Femur (tissue), 1 donor: ENCODE data around the gene SLC5A2.
"Not testable (repeated sequence)": the region's sequence is repeated elsewhere in the genome, so short reads cannot be mapped to it uniquely, and the experiment has no call there.

ENCODE experiments used
- DNase-seq: peaks from one replicate; pipeline ENCODE4 v3.0.0-alpha.2; 2017

SLC5A2 gene

DNA sequence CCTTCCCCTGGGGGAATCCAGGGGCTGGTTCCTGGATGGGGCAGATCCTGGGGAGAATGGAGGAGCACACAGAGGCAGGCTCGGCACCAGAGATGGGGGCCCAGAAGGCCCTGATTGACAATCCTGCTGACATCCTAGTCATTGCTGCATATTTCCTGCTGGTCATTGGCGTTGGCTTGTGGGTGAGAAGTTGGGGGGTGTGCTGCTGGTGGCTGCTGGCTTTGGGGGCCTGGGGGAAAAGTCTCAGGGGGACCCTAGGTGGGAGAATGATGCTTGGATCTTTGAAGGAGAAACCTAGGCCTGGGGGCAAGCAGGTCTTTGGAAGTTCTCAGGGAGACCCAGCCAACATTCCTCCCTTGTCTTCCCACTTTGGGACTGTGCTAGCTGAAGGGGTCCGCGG, at the start of gene SLC5A2:
Gene SLC5A2 (plus strand): TSS at position 43 of the 400 bp plus-strand sequence. CDS start 14 bp downstream, at position 57.
- DNase-seq: no peak

DNA sequence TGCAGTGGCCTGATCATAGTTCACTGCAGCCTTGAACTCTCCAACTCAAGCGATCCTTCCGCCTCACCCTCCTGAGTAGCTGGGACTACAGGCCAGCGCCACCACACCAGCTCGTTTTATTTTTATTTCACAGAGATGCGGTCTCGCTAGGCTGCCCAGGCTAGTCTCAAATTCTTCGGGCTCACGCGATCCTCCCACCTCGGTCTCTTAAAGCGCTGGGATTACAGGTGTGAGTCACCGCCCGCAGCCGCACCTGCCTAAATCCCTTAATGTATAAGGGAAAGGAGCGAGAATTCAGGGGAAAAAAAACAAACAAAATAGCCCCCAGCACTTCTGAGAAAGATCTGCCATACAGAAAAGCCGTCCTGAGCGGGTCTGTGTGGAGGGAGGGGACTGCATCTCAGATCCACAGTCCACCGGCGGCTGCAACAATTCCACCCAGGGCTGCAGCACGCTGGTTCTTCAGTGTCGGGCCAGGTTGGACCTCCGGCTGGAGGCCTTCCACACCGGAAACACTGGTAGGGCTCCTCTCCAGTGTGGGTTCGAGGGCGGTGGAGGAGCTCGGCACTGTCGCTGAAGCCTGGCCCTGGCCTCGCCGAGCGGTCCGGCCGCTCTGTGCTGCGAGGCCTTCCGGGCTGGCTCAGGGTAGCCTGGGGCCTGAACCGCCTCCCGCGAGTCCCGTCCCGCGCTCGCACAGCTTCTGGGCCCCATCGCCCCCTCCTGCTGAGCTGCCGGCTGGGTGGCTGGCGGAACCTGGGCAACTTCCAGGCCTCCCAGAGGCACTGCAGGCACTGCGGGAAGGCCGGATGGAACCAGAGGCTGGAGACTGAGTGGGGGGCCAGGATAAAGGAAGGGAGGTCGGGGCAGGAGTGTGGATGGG, 47.3 kb upstream of the SLC5A2 start:
- peak; percentile 0 for DNase-seq

DNA sequence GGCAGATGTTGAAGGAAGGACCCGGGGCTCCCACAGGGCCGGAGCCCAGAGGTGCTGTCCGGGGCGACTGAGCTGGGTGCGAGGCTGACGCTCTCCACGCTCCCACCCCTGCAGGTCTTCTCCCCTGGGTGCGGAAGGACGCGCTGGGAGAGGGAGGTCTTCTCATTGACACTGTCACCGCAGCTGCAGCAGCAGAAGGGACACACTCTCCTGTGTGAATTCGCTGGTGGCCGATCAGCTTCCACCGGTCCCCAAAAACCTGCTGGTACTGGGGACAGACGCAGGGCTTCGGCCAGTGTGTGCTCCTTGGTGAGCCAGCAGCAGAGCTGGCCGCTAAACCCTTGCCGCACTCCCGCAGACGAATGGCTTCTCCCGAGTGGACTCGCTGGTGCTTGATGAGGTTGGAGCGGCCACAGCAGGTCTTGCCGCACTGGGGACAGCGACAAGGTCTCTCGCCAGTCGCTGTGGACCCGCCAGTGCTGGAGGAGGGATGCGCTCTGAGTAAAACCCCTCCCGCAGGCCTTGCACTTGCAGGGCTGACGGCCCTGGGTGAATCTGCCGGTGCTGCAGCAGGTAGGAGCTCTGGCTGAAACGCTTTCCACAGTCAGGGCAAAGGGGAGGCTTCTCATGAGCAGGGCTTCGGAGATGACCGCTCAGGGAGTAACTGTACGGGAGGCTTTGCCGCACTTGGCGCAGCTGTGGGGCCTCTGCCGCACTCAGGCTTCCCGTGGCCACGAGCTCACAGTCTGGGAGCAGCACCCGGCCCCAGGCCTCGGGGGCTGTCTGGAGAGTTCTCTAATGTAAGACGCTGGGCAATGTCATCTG, 46.5 kb upstream of the SLC5A2 start:
- no peak for DNase-seq

DNA sequence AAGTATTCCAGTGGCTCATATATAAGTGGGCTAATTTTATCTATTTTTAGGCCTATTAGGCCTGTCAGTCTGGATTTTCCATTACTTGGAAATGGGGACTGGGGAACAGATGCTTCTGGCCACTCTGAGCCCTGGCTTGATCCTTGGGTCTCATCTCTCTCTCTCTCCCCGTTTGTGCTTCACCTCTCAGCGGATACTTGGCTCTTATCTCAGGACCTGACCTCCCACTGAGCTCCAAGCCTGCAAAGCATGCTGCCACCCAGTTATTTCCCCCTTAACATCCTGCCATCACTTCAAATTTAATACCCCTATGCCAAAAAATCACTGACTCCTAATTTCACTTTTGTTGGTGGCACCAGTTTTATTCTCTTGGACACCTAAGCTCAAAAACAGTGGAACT, 44.5 kb upstream of the SLC5A2 start:
- no peak for DNase-seq

DNA sequence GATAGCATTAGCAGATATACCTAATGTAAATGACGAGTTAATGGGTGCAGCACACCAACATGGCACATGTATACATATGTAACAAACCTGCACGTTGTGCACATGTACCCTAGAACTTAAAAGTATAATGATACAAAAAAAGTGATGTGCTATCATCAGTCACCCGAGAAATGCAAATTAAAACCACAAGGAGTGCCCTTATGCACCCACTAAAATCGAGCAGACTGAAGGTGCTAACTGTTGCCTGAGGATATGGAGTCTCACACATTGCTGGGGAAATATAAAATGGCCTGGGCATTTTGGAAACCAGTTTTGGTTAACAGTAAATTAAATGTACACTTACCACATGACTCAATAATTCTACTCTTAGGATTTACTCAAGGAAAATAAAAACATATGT, 43.9 kb upstream of the SLC5A2 start:
- not testable (repeated sequence) for DNase-seq

DNA sequence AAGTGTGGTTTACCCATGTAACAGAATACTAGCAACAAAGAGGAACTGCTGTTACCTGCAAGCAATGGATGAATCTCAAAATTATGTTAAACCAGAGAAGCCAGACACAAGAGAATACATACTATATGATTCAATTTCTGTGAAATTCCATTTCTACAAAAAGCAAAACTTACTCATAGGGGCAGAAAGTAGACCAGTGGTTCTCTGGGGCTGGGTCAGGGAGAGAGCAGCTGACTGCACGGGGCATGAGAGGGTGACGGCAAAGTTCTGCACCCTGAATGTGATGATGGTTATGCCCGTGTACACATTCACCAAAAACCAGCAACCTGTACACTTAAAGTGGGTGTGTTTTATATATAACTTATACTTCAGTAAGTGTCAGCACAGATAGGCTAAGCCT, 43.4 kb upstream of the SLC5A2 start:
- no peak for DNase-seq

DNA sequence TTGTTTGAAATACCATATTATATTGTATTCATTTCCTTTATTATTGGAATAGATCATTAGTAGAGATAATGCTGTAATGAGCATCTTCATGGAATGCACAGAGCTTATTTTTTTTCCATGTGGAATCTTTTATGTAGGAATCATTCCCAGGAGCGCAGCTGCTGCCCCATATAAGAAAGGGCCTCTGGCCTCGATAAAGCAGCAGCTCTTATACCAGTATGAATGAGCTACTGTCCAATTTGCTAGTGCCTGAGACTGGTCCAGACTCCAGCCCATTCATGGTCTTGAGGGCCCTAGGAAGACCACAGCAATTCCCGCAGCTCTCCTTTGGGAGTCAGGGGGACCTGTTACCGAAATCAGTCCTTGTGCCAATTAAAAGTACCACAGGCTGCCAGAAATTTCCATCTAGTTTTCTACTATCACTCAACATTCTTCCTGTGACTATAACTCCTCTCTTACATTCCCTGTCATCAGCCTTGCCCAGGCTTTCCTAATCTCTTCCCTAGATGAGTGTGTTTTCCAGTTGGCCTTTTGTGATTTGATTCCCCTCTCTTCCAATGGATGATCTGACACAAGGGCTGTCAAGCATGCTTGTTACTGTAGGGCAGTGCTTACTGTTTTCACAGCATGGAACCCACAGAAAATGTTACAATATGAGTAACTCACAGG, 42.3 kb upstream of the SLC5A2 start:
- no peak for DNase-seq

DNA sequence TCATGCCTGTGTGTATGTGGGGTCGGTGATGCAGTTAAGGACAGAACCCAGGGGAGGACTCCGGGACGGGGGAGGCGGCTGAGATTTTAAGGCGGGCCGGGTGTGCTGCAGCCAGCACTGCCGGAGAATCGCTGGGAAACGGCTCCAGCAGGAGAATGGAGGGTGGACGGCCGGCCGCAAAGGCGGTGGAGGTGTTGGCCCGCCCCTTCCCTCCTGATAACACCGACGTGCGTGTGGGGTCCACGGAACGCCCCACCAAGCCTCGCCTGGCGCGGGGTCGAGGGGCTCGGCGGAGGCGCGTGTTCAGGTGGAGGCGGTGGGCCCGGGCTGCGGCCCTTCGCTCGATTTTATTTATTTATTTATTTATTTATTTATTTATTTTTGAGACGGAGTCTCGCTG, 41.0 kb upstream of the SLC5A2 start:
- no peak for DNase-seq

DNA sequence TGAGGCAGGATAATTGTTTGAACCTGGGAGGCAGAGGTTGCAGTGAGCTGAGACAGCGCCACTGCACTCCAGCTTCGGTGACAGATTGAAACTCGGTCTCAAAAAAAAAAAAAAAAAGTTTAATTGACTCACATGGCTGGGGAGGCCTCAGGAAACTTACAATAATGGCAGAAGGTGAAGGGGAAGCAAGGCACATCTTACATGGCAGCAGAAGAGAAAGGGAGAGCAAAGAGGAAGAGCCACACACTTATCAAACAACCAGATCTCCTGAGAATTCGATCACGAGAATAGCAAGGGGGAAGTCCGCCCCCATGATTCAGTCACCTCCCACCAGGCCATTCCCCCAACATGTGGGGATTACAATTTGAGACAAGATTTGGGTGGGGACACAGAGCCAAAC, 37.0 kb upstream of the SLC5A2 start:
- peak; percentile 2 for DNase-seq

DNA sequence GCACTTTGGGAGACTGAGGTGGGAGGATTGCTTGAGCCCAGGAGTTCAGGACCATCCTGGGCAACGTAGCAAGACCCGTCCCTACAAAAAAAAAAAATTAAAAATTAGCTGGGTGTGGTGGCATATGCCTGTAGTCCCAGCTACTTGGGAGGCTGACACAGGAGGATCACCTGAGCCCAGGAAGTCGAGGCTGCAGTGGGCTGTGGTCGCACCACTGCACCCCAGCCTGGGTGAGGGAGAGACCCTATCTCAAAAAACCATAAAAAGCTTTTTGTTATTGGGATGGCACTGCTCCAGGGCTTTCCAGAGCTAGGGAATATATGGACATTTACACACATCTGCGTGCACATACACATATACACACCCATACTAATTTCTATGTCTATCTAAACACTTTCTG, 31.7 kb upstream of the SLC5A2 start:
- DNase-seq: no peak

DNA sequence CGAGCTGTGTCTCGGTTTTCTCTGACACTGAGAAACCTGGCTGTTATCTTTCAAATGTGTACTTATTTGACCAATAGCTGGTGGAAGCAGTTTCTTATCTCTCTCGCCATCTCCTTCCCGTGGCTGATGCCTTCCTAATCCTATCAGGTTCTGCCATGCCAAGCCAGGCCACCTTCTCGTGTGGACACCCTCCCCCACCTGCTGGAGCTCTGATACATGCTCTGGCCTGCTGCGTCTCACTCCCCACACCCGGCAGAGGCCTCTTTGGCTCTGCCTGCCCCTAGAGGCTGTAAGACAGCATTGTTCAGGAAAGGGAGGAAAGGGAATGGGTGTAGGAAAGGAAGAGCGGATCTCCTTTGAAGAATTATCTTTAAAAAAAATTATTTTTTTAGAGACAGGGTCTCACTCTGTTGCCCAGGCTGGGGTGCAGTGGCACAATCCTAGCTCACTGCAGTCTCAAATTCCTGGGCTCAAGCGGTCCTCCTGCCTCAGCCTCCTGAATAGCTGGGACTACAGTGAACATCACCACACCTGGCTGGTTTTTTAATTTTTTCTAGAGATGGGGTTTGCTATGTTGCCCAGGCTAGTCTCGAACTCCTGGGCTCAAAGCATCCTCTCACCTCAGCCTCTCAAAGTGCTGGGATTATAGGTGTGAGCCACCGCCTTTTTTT, 31.1 kb upstream of the SLC5A2 start:
- peak; percentile 49 for DNase-seq

DNA sequence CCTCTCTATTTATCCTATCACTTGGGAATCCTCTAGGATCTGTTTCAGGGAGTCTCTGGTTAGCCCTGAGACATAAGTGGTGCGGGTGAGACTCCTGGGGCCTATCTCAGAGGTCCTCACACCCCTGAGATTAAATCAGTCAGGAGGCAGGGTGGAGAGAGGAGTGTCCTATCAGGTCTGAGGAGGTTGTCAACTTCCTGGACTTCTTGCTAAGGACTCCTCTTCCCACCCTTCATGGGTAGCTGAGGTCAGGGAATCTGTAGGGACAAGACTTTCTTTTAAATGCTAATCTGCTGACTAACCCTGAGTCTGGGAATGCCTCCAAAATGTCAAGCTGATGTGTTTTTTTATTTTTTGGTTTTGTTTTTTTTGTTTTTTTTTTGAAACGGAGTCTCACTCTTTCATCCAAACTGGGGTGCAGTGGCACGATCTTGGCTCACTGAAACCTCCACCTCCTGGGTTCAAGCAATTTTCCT, 30.3 kb upstream of the SLC5A2 start:
- no peak for DNase-seq

DNA sequence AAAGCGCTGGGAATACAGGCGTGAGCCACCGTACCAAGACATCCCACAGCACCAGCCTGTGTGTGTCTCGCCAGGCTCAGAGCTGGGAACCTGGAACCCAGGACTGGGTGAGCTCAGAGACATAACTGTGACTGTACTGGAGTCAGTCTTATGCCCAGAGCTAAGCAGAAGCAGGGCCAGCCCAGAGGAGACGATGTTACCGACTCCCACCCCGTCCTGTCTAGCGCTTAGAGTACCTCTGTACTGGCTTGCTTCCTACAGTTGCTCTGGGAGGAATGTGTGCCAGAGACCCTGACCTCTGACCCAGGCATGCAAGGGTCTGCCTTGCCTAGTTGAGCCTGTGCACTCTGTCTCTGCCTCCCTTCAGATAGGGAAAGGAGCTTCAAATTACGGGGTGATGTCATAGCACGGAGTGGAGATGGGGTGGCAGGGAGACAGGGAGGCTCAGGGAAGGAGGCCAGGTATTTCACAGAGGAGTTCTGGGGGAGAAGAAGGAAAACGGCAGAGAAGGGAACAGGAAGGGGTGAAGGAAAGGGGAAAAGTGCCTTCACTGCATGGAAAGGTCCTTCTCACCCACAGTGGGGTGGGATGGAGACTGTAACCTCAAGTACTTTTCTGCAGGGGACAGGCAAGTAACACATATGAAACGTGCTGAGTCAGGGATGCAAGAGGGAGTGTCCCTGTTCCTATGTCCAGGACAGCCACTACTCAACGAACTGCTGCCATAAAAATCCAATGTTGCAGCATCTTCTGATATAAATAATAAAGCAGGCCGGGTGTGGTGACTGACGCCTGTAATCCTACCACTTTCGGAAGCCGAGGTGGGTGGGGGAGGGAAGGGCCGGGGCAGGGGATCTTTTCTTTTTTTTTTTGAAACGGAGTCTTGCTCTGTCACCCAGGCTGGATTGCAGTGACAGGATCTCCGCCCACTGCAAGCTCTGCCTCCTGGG, 29.4 kb upstream of the SLC5A2 start:
- no peak for DNase-seq

DNA sequence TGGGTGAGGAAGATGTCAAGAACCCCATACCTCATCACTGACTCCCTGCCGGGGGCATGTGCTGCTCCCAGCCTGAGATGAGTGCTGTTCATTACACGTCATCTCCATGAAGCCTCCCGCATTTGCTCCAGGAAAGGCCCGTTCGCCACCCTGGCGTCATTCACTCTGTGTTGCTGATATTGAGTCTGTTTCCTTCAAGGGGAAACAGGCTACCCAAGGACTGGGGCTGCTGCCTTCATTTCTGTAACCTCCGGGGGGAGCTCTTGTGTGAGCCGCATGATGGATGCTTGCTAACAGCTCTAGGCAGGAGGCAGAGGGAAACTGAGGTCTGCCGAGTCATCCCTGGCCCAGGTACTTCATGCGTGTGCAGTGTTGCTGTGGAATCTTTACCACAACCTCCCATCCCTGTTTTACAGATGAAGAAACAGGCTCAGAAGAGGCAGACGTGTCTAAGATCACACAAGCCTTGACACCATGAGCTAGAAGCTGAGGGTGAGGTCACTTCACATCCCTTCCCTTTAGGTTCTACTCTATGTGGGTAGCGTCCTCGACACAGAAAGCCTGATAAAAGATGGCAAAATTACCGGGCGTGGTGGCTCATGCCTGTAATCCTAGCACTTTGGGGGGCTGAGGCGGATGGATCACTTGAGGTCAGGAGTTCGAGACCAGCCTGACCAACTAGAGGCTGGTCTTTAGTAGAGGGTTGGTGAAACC, 27.2 kb upstream of the SLC5A2 start:
- no peak for DNase-seq

DNA sequence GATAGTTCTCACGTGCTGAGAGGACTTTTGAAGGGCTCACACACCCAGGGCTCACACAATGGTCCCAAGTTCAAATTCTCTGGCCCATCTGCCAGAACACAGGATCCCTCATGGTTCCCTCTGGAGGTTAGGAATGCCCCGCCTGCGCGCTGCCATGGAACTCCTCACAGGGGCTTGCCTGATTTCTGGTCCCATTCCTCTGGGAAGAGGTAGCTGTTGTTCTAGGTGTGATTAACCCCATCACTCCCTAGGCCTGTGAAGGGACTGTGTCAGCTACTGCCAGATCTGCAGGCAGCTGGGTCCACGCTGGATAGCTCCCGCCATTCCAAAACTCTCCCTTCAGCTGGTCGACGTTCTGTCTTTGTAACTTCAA, 25.9 kb upstream of the SLC5A2 start:
- DNase-seq: no peak

DNA sequence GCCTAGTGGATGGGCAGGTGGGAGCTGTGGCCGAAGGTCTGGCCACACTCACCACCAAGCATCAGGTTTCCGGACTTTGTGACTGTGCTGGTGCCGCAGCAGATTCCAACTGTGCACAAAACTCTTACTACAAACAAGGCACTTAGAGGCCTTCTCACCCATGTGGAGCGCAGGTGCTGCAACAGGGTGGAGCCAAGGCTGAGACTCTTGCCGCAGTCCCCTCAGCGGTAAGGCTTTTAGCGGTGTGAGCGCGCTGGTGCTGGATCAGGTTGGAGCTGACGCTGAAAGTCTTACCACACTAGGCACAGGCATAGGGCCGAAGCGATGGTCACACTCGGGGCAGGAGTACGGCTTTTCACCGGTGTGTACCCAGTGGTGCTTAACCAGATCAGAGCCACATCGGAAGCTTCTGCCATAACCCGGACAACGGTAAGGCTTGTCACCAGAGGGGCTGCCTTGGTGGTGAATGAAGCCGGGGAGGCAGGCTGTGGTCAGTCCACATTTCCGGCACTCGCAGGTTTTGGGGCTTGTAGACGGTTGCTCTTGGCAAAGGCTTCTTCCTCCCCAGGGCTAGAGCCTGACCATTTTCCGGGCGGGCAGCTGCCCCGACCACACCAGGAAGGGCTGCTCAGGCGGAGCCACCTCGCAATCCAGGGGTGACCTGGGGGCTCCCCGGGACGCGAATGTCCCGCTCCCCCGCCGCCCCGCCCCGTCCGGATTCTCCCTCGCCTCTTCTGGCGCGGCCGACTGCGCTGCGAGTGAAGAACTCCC, 24.7 kb upstream of the SLC5A2 start:
- peak; percentile 76 for DNase-seq

DNA sequence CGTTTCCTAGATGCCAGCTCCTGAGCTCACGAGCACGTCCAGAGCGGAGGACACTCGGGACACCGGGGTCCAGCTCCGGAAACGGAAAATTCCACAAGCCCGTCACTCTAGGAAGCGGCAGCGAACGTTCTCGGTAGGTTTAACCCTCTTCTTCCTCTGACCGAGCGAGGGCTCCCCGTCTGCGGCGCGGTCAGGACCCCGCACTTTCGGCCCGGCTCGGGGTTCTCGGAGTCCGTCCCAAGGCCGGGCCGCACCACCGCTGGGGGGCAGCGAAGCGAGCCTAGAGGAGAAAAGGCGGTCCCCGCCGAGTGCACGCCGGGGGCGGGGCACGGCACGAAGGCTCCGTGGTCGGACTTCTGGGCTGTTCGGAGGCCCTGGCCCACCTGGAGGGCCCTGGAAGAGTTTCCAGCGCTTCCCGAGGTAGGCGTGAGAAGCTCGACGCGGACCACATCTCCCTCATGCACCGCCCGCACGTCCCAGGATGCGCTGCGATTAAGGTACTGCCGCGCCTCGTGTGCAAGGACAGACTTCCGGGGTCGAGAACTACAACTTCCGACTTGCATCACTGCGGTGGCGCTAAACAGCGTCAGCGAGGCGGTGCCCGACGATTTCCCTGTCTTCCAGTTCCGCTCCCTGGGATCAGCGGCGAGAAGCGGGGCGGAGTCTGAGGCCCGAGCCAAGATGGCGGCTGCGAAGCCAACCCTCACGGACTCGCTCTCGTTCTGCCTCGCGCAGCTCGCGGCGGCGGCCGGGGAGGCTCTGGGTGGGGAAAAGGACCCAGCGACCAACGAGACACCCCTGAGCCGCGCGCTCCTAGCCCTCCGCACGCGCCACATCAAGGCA, 23.9 kb upstream of the SLC5A2 start, which contains the start of gene ARMC5:
Gene ARMC5 (plus strand): TSS at position 658 of the 843 bp plus-strand sequence. CDS start 24 bp downstream, at position 682.
- DNase-seq: peak; percentile 99

DNA sequence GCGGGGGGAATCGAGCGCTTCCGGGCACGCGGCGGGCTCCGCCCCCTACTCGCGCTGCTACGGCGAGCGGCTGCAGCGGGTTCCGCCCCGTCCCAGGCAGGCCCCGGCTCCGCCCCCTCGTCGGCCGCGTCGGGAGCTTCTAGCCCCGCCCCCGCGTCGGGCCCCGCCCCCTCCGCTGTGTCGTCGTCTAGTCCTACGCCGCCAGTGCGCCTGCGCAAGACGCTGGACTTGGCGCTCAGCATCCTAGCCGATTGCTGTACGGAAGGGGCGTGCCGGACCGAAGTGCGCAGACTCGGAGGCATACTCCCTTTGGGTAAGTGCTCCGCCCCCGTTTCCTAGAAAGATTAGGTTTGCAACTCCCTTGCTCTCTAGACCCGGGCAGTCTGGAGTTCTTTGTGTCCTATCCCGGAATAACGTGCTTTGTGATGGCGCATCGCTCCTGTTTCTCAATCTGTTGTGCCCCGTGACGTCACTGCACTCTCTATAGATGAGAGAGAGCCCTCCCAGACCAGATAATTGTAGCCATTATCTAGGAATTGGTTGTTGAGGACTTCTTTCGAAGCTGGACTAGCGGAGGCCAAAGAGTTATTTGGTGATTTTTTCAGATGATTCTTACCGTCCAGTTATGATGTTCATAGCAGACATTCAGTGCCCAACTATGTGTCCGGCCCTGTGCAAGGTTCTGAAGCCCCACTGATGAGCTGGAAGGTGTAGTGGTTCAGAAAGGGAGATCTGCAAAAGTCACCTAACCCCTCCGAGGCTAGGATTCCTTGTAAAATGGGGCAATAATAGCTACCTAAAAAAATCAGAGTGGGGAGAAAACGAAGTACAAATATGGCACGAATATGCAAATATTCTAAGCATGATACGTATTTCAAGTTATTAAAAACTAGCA, 23.0 kb upstream of the SLC5A2 start:
- peak; percentile 100 for DNase-seq
